ENCODE measurements around the gene OLIG1.

The OLIG1 gene

GRCh38 chr21:33069994-33070743, at the start of gene OLIG1:
Gene OLIG1 (plus strand): TSS chr21:33070141. CDS start chr21:33070247, 106 bp downstream.
- peak; percentile 83 for DNase-seq (ENCODE audit: low spot score)

GRCh38 chr21:33020558-33021100, 49.3 kb upstream of the OLIG1 start:
- DNase-seq (ENCODE audit: low spot score): no peak

- DNase-seq (ENCODE audit: low spot score): peak; percentile 38
Measured at GRCh38 chr21:33021150-33021549, 48.8 kb upstream of the OLIG1 start.

- peak; percentile 39 for DNase-seq (ENCODE audit: low spot score)
Measured at GRCh38 chr21:33021667-33022066, 48.3 kb upstream of the OLIG1 start.

- peak; percentile 51 for DNase-seq (ENCODE audit: low spot score)
Measured at GRCh38 chr21:33022489-33022827, 47.5 kb upstream of the OLIG1 start.

- peak; percentile 55 for DNase-seq (ENCODE audit: low spot score)
Measured at GRCh38 chr21:33022828-33023573, 46.9 kb upstream of the OLIG1 start.

GRCh38 chr21:33023574-33024200, 46.3 kb upstream of the OLIG1 start:
- peak; percentile 66 for DNase-seq (ENCODE audit: low spot score)

- no peak for DNase-seq (ENCODE audit: low spot score)
Measured at GRCh38 chr21:33024201-33025103, 45.5 kb upstream of the OLIG1 start.

- peak; percentile 74 for DNase-seq (ENCODE audit: low spot score)
Measured at GRCh38 chr21:33025106-33025488, 44.8 kb upstream of the OLIG1 start.

GRCh38 chr21:33025489-33026442, 44.2 kb upstream of the OLIG1 start, which contains the start of gene OLIG2:
Gene OLIG2 (plus strand): TSS chr21:33025935. CDS start chr21:33026863, 928 bp downstream.
- peak; percentile 94 for DNase-seq (ENCODE audit: low spot score)

- DNase-seq (ENCODE audit: low spot score): no peak
Measured at GRCh38 chr21:33026443-33026858, 43.5 kb upstream of the OLIG1 start.

GRCh38 chr21:33026878-33027400, 43.0 kb upstream of the OLIG1 start:
- DNase-seq (ENCODE audit: low spot score): no peak

- DNase-seq (ENCODE audit: low spot score): no peak
Measured at GRCh38 chr21:33027401-33028286, 42.3 kb upstream of the OLIG1 start.

GRCh38 chr21:33028287-33028670, 41.7 kb upstream of the OLIG1 start:
- no peak for DNase-seq (ENCODE audit: low spot score)

- no peak for DNase-seq (ENCODE audit: low spot score)
Measured at GRCh38 chr21:33028773-33029384, 41.1 kb upstream of the OLIG1 start.

GRCh38 chr21:33029385-33029921, 40.5 kb upstream of the OLIG1 start:
- DNase-seq (ENCODE audit: low spot score): no peak

- no peak for DNase-seq (ENCODE audit: low spot score)
Measured at GRCh38 chr21:33029975-33030461, 39.9 kb upstream of the OLIG1 start.

- DNase-seq (ENCODE audit: low spot score): no peak
Measured at GRCh38 chr21:33030633-33031032, 39.3 kb upstream of the OLIG1 start.
